ENCODE results near the gene EXT2. TPM values are rescaled to one million over a fixed set of nuclear protein-coding genes. Genes with fewer than 3 reads are reported as not detected.

Gene EXT2
- total RNA-seq, 3 donors from 2014 or later = 82.1 to 108 (median 96.9) TPM

GRCh38 chr11:44171518-44171917 is 76.0 kb downstream of the EXT2 start:
- intact Hi-C loops (cut with DNase I; ENCODE audit: low total_unique reads) = no loop called here

DNA sequence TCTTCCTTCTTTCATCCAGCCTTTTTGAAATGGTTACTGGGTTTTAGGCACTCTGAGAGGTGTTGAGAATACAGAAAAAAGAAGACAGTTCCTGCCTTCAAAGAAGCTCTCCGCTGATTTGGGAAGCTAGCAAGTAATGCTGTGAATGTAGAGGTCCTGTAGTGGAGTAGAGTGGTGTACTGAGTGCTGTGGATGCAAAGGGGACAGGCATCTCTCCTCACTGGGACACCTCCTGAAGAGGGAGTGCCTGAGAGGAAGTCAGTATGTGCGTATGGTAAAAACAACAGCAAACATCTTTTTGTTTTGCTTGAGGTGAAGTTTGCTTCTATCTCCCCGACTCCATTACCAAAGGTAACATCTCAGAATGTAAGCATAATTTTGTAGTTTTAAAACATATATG is 77.5 kb downstream of the EXT2 start:
- Histone ChIP-seq H3K4me1 (no peaks in the 10 kb centered on the region), H3K9me3 (no peaks in the 10 kb centered on the region), H3K4me3 (no peak overlapping the region), H3K27ac (no peak overlapping the region), H3K36me3 (no peaks in the 10 kb centered on the region), H3K27me3 (no peaks in the 10 kb centered on the region)
- DNase-seq (ENCODE audit: low spot score in 2 of 2) = no peak
- TF ChIP-seq POLR2A (IDR thresholded peaks at IDR 0.05) (no peak), POLR2AphosphoS5 (IDR thresholded peaks at IDR 0.05) (no peak)
- TF ChIP-seq, protein P1, sequence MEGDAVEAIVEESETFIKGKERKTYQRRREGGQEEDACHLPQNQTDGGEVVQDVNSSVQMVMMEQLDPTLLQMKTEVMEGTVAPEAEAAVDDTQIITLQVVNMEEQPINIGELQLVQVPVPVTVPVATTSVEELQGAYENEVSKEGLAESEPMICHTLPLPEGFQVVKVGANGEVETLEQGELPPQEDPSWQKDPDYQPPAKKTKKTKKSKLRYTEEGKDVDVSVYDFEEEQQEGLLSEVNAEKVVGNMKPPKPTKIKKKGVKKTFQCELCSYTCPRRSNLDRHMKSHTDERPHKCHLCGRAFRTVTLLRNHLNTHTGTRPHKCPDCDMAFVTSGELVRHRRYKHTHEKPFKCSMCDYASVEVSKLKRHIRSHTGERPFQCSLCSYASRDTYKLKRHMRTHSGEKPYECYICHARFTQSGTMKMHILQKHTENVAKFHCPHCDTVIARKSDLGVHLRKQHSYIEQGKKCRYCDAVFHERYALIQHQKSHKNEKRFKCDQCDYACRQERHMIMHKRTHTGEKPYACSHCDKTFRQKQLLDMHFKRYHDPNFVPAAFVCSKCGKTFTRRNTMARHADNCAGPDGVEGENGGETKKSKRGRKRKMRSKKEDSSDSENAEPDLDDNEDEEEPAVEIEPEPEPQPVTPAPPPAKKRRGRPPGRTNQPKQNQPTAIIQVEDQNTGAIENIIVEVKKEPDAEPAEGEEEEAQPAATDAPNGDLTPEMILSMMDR (IDR thresholded peaks at IDR 0.05) = no peak
- intact Hi-C loops (cut with DNase I; ENCODE audit: low total_unique reads) = no loop called here

More at GRCh38 chr11:44171518-44171917, 76.0 kb downstream of the EXT2 start:
- Histone ChIP-seq H3K4me1 (no peaks in the 10 kb centered on the region), H3K4me3 (no peak overlapping the region), H3K36me3 (no peaks in the 10 kb centered on the region), H3K27ac (no peak overlapping the region), H3K9me3 (no peaks in the 10 kb centered on the region), H3K27me3 (no peaks in the 10 kb centered on the region)
- TF ChIP-seq POLR2A (IDR thresholded peaks at IDR 0.05) (no peak), POLR2AphosphoS5 (IDR thresholded peaks at IDR 0.05) (no peak)
- TF ChIP-seq, protein P1 (IDR thresholded peaks at IDR 0.05) = no peak
- no peak for DNase-seq (ENCODE audit: low spot score in 2 of 2)

DNA sequence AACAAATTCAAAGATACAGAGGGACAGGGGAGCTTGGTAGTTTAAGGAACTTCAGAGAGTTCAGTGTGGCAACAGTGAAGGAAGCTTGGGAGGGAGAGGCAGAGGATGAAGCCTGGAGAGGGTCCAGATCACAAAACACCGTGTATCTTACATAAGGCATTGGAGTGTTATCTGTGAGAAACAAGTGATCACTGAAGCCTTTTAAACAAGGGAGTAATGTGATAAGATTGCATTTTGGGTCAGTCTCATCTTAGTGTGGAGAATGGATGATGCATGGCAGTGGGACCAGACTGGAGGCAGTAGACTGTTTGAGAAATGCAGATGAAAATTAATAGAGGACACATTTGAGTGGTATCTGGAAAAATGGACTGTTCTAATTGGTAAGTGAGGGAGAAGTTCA is 79.4 kb downstream of the EXT2 start:
- H3K4me1 ChIP-seq = no peaks in the 10 kb centered on the region
- H3K27ac ChIP-seq = no peak overlapping the region
- no peak overlapping the region for H3K4me3 ChIP-seq
- H3K27me3 ChIP-seq = no peaks in the 10 kb centered on the region
- intact Hi-C loops (cut with DNase I; ENCODE audit: low total_unique reads) = no loop called here
- TF ChIP-seq, protein P1 (IDR thresholded peaks at IDR 0.05) = no peak
- TF ChIP-seq POLR2AphosphoS5 (IDR thresholded peaks at IDR 0.05) (no peak), POLR2A (IDR thresholded peaks at IDR 0.05) (no peak)
- H3K36me3 ChIP-seq = no peaks in the 10 kb centered on the region
- DNase-seq (ENCODE audit: low spot score in 2 of 2) = no peak
- no peaks in the 10 kb centered on the region for H3K9me3 ChIP-seq

DNA sequence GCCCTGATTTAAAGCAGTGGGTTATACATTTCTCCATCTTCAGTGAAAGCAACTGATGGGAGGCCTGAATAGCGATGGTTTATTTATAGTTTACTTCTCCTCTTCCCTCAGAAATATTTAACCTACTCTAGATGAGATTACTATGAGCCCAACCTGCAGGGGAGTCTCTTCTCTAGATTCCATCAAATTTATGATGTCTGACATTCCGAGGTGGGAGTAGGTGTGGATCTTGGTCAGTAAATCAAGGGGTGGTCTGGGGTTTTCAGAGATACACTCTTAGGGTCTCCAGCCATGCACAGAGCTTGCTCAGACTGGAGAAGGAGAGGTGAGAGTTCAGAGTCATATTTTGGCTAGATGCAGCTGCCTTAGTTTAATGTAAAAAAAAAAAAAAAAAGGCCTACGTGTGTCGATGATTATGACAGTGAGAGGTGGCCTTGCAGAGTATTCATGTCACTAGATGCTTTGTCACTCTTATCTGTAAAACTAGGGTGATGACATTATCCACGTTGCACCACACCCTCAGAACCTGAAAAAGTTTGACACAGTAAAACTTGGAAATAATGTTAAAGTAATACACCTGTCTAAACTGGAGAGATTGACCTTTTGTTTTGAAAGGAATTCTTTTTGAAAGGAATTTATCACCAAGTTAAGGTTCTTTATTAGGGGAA is 81.2 kb downstream of the EXT2 start:
- no peak for TF ChIP-seq POLR2AphosphoS5 (IDR thresholded peaks at IDR 0.05)
- TF ChIP-seq, protein P1 (IDR thresholded peaks at IDR 0.05) = no peak
- no peak for TF ChIP-seq POLR2A (IDR thresholded peaks at IDR 0.05)

GRCh38 chr11:44177905-44178304 is 82.4 kb downstream of the EXT2 start:
- DNase-seq (ENCODE audit: low spot score in 2 of 2) = no peak
- Histone ChIP-seq H3K4me3 (no peak overlapping the region), H3K27me3 (no peaks in the 10 kb centered on the region), H3K4me1 (no peaks in the 10 kb centered on the region), H3K36me3 (no peaks in the 10 kb centered on the region), H3K9me3 (no peaks in the 10 kb centered on the region), H3K27ac (no peak overlapping the region)
- intact Hi-C loops (cut with DNase I; ENCODE audit: low total_unique reads) = no loop called here
- TF ChIP-seq POLR2AphosphoS5 (IDR thresholded peaks at IDR 0.05) = no peak
- no peak for TF ChIP-seq POLR2A (IDR thresholded peaks at IDR 0.05)
- TF ChIP-seq, protein P1 (IDR thresholded peaks at IDR 0.05) = no peak

More for the DNA sequence above, 81.2 kb downstream of the EXT2 start:
- DNase-seq (ENCODE audit: low spot score in 2 of 2) = no peak
- H3K9me3 ChIP-seq = no peaks in the 10 kb centered on the region
- H3K27ac ChIP-seq = no peak overlapping the region
- intact Hi-C loops (cut with DNase I; ENCODE audit: low total_unique reads) = no loop called here
- H3K4me3 ChIP-seq = no peak overlapping the region
- H3K36me3 ChIP-seq = no peaks in the 10 kb centered on the region
- no peaks in the 10 kb centered on the region for H3K4me1 ChIP-seq
- H3K27me3 ChIP-seq = no peaks in the 10 kb centered on the region
